HG03095 (cell line): ENCODE results near the gene IGSF6.
"Not testable (repeated sequence)": the region's sequence is repeated elsewhere in the genome, so short reads cannot be mapped to it uniquely, and the experiment has no call there.

Source experiments
- ATAC-seq: cut with Tn5 transposase; IDR thresholded peaks from one replicate; pipeline ENCODE4 v1.9.1; 2021; ENCODE audit warnings: moderate library complexity; ENCODE audit not compliant: unreplicated experiment

The IGSF6 gene

GRCh38 chr16:21652453-21652852, at the start of gene IGSF6:
Gene IGSF6, minus strand, starts transcription at chr16:21652608. Its CDS starts 10 bp downstream, at chr16:21652598.
- no peak for ATAC-seq

GRCh38 chr16:21701271-21701670, 48.9 kb upstream of the IGSF6 start:
- no peak for ATAC-seq

GRCh38 chr16:21698169-21699032, 46.0 kb upstream of the IGSF6 start:
- no peak for ATAC-seq

- ATAC-seq = no peak
Observed at GRCh38 chr16:21697032-21697431, 44.6 kb upstream of the IGSF6 start.

GRCh38 chr16:21694609-21695008, 42.2 kb upstream of the IGSF6 start:
- no peak for ATAC-seq

GRCh38 chr16:21690967-21691366, 38.6 kb upstream of the IGSF6 start:
- ATAC-seq = not testable (repeated sequence)

GRCh38 chr16:21689107-21689506, 36.7 kb upstream of the IGSF6 start:
- no peak for ATAC-seq

GRCh38 chr16:21685034-21685455, 32.6 kb upstream of the IGSF6 start:
- no peak for ATAC-seq

GRCh38 chr16:21684199-21684598, 31.8 kb upstream of the IGSF6 start:
- ATAC-seq = no peak

GRCh38 chr16:21683184-21683583, 30.8 kb upstream of the IGSF6 start:
- no peak for ATAC-seq

- ATAC-seq = not testable (repeated sequence)
Observed at GRCh38 chr16:21680714-21681113, 28.3 kb upstream of the IGSF6 start.

- not testable (repeated sequence) for ATAC-seq
Observed at GRCh38 chr16:21674456-21674855, 22.0 kb upstream of the IGSF6 start.

GRCh38 chr16:21673469-21673868, 21.1 kb upstream of the IGSF6 start:
- ATAC-seq = no peak

- no peak for ATAC-seq
Observed at GRCh38 chr16:21667575-21667974, 15.2 kb upstream of the IGSF6 start.

- ATAC-seq = no peak
Observed at GRCh38 chr16:21666772-21667171, 14.4 kb upstream of the IGSF6 start.

- no peak for ATAC-seq
Observed at GRCh38 chr16:21664801-21665492, 12.5 kb upstream of the IGSF6 start.

GRCh38 chr16:21663889-21664647, 11.7 kb upstream of the IGSF6 start, which contains the start of gene OTOA:
Gene OTOA, plus strand, starts transcription at chr16:21663968. Its CDS starts 14,547 bp downstream, at chr16:21678515.
- ATAC-seq = no peak

- ATAC-seq = no peak
Observed at GRCh38 chr16:21659124-21659523, 6.7 kb upstream of the IGSF6 start.

GRCh38 chr16:21656795-21657768, 4.7 kb upstream of the IGSF6 start:
- ATAC-seq = no peak

- ATAC-seq = no peak
Observed at GRCh38 chr16:21654881-21655280, 2.5 kb upstream of the IGSF6 start.
